Measurements from ENCODE around the gene PGM2L1.

PGM2L1 gene

DNA sequence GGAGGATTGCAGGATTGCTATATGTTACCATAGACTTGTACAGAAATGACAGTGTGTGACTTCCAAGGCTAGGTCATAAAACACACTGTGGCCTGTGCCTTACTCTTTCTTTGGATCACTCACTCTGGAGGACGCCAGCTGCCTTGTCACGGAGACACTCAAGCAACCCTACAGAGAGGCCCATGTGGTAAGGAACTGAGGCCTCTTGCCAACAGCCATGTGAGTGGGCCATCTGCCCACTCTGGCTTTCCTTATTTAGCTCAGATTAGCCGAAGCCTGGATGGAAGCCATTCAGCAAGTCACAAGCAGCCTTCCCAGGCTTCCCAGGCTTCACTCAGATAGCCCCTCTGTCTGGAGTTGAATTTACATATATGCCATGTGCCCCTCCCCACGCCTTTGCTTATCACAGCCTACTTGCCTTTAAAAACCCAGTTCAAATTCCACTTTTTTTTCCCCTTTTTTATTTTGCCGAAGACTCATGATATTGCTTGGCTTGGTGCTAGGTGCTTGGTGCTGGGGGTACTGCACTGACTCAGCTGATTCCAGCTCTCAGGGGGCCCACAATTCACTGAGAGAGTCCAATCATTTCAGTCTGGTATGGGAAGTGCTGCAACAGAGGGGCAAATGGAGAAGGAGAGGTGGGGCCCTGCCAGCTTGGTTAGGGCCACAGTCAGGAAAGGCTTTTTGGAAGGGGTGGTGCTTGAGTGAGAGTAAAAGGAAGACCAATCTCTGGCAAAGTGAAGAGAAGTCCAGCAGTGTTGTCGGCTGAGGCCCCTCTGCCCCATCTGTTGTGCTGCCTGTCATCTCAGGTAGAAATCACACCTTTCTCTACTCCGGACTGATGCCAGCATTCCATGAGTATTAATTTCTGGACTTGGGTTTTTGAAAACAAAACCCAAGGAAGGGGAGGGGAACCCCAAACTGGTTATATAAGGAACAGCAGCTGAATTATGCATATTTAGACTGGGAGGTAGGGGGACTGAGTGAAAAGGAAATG is 72.3 kb downstream of the PGM2L1 start:
- Histone ChIP-seq H3K27ac (peak overlapping the region; percentile 79 to 81), H3K4me3 (no peak overlapping the region)
- DNase-seq (ENCODE audit: low spot score), result peak; percentile 92
- TF ChIP-seq, protein P1, sequence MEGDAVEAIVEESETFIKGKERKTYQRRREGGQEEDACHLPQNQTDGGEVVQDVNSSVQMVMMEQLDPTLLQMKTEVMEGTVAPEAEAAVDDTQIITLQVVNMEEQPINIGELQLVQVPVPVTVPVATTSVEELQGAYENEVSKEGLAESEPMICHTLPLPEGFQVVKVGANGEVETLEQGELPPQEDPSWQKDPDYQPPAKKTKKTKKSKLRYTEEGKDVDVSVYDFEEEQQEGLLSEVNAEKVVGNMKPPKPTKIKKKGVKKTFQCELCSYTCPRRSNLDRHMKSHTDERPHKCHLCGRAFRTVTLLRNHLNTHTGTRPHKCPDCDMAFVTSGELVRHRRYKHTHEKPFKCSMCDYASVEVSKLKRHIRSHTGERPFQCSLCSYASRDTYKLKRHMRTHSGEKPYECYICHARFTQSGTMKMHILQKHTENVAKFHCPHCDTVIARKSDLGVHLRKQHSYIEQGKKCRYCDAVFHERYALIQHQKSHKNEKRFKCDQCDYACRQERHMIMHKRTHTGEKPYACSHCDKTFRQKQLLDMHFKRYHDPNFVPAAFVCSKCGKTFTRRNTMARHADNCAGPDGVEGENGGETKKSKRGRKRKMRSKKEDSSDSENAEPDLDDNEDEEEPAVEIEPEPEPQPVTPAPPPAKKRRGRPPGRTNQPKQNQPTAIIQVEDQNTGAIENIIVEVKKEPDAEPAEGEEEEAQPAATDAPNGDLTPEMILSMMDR (IDR thresholded peaks at IDR 0.05), result no peak

- DNase-seq (ENCODE audit: low spot score), result peak; percentile 89
- Histone ChIP-seq H3K27ac (peak overlapping the region; percentile 36 to 67), H3K4me3 (no peak overlapping the region)
- TF ChIP-seq, protein P1 (IDR thresholded peaks at IDR 0.05), result no peak
Measured at GRCh38 chr11:74322667-74323066, 75.6 kb downstream of the PGM2L1 start.

- H3K4me3 ChIP-seq, result no peak overlapping the region
- H3K27ac ChIP-seq, result peak overlapping the region in 1 of 2 donors; percentile 67
- TF ChIP-seq, protein P1 (IDR thresholded peaks at IDR 0.05), result no peak
- DNase-seq (ENCODE audit: low spot score), result no peak
Measured at GRCh38 chr11:74321487-74322188, 76.6 kb downstream of the PGM2L1 start.

GRCh38 chr11:74320538-74320937 is 77.7 kb downstream of the PGM2L1 start:
- no peak for DNase-seq (ENCODE audit: low spot score)
- TF ChIP-seq, protein P1 (IDR thresholded peaks at IDR 0.05), result no peak
- Histone ChIP-seq H3K27ac (no peak overlapping the region), H3K4me3 (no peak overlapping the region)

GRCh38 chr11:74319139-74319816 is 79.0 kb downstream of the PGM2L1 start:
- TF ChIP-seq, protein P1 (IDR thresholded peaks at IDR 0.05), result no peak
- H3K4me3 ChIP-seq, result no peak overlapping the region
- H3K27ac ChIP-seq, result peak overlapping the region in 1 of 2 donors; percentile 50
- no peak for DNase-seq (ENCODE audit: low spot score)

DNA sequence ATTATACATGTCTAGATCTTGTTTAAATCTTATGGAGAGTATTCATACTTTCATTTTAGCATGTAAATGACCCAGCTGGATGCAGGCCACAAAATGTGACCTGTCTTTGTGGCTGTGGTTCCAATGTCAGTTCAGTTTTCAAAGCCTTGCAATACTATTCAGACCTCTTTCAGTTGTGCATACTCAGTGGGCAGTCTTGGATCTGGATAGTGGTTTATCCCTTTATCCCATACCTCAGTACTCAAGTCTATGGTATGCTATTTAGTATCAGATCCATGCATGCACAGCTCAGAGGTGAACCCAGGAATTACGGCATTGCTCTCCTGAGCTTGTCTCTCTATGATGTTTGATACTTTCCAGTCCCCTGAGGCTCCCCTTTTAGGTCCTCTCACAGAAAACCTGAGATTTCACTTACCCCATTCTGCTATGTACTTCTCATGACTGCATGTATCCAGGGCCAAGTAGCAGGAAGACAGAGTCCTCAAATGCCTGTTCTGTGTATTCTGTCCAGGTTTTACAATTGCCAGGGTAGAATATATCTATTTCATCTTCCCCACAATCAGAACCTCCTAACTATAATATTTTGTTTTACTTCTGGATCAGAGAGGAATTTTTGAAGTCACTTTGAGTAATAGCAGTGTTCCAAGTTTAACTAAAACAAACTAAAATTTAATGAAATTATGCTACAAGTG is 79.8 kb downstream of the PGM2L1 start:
- no peak for DNase-seq (ENCODE audit: low spot score)

More for the DNA sequence above, 79.8 kb downstream of the PGM2L1 start:
- TF ChIP-seq, protein P1 (IDR thresholded peaks at IDR 0.05), result no peak
- H3K27ac ChIP-seq, result peak overlapping the region in 1 of 2 donors; percentile 36
- H3K4me3 ChIP-seq, result no peak overlapping the region
